Prostate gland (tissue), 2 donors: Measurements from ENCODE around the gene ABCC9.

ENCODE experiments used
- CTCF ChIP-seq, 4 experiments: fragments of 200-600 bp in 2 of 4; fragments of 450-650 bp in 2 of 4; sonication (generic) in 2 of 4; IDR thresholded peaks; 1 replicate in 3 of 4; 2 replicates in 1 of 4; pipeline ENCODE4 v1.5.1; 2016 to 2019; ENCODE audit warnings: antibody characterized with exemption in 4 of 4, mild to moderate bottlenecking in 2 of 4, moderate library complexity in 2 of 4
- POLR2A ChIP-seq: fragments of 450-650 bp; IDR thresholded peaks from one replicate; pipeline ENCODE4 v1.6.1; 2016; ENCODE audit warnings: antibody characterized with exemption, mild to moderate bottlenecking
- POLR2AphosphoS5 ChIP-seq: sonication (generic); formaldehyde crosslinking; IDR thresholded peaks from one replicate; pipeline ENCODE4 v1.6.1; 2017; ENCODE audit warnings: antibody characterized with exemption

- no peak for TF ChIP-seq CTCF (IDR thresholded peaks at IDR 0.05)
- TF ChIP-seq POLR2A, result no peak
- TF ChIP-seq POLR2AphosphoS5, result no peak
Measured at GRCh38 chr12:21773806-21774205, 167.4 kb downstream of the ABCC9 start.
